ENCODE results near the gene CTRB1.

The CTRB1 gene

GRCh38 chr16:75273054-75273925 lies 54.5 kb downstream of the CTRB1 start:
- no peak for DNase-seq

Data from stimulated activated naive CD4-positive, alpha-beta T cell (primary cell).